Urinary bladder (tissue), 4 donors: ENCODE data around the gene ZNF595. TPM values are rescaled to one million over a fixed set of nuclear protein-coding genes. Genes with fewer than 3 reads are reported as not detected.
A peak's percentile ranks its signal among the peaks of the same experiment; 100 is the strongest.
"Not testable (repeated sequence)": the region's sequence is repeated elsewhere in the genome, so short reads cannot be mapped to it uniquely, and the experiment has no call there.

Experiments used
- DNase-seq: peaks from one replicate; pipeline ENCODE4 v3.0.0-alpha.2; 2015; ENCODE audit errors: extremely low spot score
- H3K27ac ChIP-seq: one replicate; pipeline ENCODE4 v1.5.1; 2013; ENCODE audit warnings: low read depth, mild to moderate bottlenecking, moderate library complexity
- H3K36me3 ChIP-seq: one replicate; pipeline ENCODE4 v1.6.1; 2013; ENCODE audit warnings: mild to moderate bottlenecking, moderate library complexity; ENCODE audit not compliant: insufficient read depth
- H3K4me1 ChIP-seq: one replicate; pipeline ENCODE4 v1.6.1; 2013; ENCODE audit warnings: mild to moderate bottlenecking, moderate library complexity; ENCODE audit not compliant: insufficient read depth
- H3K4me3 ChIP-seq: one replicate; pipeline ENCODE4 v1.5.1; 2013; ENCODE audit warnings: low read depth, low read length
- WGBS: extraction: QIAGEN DNeasy Blood & Tissue Kit; methylation state at CpG from one replicate; pipeline ENCODE4 v1.1.7; 2013; 5-methylcytosine and 5-hydroxymethylcytosine counted together
- polyA plus RNA-seq: library from polyadenylated mRNA; stranded (reverse); fragments of 200-250 nt; gene quantifications from one replicate; pipeline ENCODE4 v1.2.3, GENCODE V29; 2013
- total RNA-seq: library from RNA; depleted of rRNA; stranded (reverse); fragments of >200 nt; gene quantifications from one replicate; pipeline ENCODE4 v1.2.3, GENCODE V29; 2014
- donor health status: healthy with polysubstance abuse.
- donor health status: healthy.

ZNF595 gene
- total and polyA plus RNA-seq, 2 donors, result 5.8 to 41.9 TPM

DNA sequence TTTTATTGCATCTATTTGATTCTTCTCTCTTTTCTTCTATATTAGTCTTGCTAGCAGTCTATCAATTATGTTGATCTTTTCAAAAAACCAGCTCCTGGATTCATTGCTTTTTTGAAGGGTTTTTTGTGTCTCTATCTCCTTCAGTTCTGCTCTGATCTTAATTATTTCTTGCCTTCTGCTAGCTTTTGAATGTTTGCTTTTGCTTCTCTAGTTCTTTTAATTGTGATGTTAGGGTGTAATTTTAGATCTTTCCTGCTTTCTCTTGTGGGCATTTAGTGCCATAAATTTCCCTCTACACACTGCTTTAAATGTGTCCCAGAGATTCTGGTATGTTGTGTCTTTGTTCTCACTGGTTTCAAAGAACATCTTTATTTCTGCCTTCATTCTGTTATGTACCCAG lies 14.9 kb upstream of the ZNF595 start:
- DNase-seq, H3K4me1 ChIP-seq: not testable (repeated sequence)

DNA sequence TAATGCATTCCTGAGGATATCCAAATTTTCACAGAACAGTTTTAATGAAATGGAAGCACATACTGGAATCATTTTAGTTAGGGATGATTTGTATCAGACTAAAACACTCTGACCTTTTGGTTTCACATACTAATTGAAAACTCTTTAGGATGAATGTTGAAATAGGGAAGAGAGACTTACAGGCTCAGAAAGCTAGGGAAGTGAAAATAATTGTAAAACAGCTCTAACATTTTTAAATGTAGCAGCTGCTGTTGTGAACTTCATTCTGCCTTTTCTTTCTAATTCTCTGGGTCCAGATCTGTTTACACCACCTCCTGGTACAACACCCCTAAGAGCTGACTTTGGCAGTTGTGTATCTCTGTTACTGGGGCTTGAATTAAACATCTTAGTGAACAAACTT lies 9.7 kb upstream of the ZNF595 start:
- not testable (repeated sequence) for H3K36me3 ChIP-seq, H3K4me3 ChIP-seq, H3K4me1 ChIP-seq, DNase-seq, H3K27ac ChIP-seq

More for the DNA sequence above, 14.9 kb upstream of the ZNF595 start:
- H3K4me3 ChIP-seq, H3K27ac ChIP-seq, H3K36me3 ChIP-seq: not testable (repeated sequence)

DNA sequence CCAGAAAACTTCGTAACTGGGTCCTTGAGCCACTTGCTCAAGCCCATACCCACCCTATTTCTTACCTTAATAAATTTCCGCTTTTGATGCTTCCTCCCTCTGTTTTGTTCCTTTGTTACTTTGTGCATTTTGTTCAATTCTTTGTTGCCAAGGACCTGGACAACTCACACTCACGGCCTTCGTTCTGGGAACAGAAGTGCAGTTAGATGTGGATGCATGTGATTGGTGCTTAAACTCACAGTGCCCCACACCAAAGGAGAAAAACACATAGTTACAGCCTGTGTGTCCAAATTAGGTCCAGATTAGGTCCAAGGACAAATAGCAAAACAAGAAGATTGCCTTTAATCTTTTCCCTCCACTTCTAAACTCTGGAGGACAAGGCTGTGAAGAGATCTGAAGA lies 1.9 kb upstream of the ZNF595 start:
- not testable (repeated sequence) for H3K36me3 ChIP-seq, DNase-seq, H3K27ac ChIP-seq, H3K4me1 ChIP-seq, H3K4me3 ChIP-seq
- 78% methylated on average over 4 of the region's 4 CpGs for WGBS

DNA sequence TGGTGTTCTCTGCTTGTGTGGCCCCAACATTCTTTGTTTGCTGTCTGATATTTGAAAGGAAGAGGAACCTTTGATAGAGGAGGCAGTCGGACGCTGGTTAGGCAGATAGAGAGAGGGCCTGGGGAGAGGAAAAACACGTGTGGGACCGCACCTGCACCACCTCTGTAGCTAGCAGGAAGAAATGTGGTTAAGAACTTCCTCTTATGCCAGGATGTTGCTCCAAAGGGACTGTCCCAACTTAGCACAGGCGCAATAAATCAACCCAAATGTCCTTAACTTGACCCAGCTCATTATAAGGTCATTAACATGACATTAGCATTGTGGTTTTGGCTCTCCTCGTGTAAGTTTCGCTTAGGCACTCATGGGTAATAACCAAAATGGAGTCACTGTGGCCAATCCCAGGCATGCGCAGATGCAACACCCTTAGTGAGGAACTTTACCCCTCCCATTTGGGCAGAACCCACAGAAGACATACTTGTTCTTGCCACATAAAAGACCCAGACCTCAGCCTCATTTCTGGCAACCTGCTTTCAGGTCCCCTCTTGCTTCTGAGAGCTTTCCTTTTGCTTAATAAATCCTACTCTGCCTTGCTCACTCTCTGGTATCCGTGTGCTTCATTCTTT lies 1.4 kb upstream of the ZNF595 start:
- not testable (repeated sequence) for DNase-seq, H3K4me3 ChIP-seq, H3K27ac ChIP-seq, H3K36me3 ChIP-seq, H3K4me1 ChIP-seq
- 59% methylated on average over 5 of the region's 9 CpGs for WGBS

DNA sequence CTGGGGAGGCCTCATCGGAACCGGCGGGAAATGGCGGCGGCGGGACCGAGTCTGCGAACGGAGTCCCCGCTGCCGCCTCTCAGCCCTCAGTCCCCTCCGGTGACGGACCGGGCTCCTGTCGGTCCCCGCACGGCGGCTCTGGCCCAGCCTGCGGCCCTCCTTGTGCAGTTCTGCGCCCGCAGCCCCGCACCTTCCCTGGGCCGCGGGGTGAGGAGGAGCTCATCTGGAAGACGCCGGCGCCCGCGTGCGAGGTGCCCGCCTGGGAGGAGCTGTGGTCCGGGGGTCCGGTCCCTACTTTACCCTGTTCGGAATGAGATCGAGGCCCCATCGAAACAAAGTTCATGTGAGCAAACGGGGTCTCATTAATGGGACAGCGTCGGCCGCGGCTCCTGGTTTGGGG lies 400 bp downstream of the ZNF595 start:
- not testable (repeated sequence) for H3K27ac ChIP-seq, H3K4me1 ChIP-seq, H3K4me3 ChIP-seq, DNase-seq, H3K36me3 ChIP-seq
- 0% methylated on average over 1 of the region's 41 CpGs for WGBS

DNA sequence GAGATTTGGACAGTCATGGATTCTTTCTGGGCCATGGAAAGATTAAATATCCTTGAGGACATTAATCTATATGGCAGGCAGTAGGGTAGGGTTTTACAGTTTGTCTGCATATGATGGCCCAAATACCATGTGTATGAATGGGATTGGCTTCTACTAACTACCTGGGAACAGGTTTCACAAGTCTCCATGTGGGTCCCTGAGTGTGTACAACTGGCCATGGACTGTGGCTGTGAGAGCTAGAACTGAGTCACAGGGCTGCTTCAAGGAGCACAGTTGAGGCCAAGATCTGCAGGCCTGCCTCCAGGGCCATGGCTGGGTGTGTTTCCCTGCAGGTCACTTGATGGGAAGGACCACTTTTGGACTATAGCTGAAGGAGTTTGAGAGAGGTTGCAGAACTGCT lies 11.6 kb downstream of the ZNF595 start:
- not testable (repeated sequence) for H3K27ac ChIP-seq, H3K4me1 ChIP-seq, DNase-seq, H3K4me3 ChIP-seq, H3K36me3 ChIP-seq

DNA sequence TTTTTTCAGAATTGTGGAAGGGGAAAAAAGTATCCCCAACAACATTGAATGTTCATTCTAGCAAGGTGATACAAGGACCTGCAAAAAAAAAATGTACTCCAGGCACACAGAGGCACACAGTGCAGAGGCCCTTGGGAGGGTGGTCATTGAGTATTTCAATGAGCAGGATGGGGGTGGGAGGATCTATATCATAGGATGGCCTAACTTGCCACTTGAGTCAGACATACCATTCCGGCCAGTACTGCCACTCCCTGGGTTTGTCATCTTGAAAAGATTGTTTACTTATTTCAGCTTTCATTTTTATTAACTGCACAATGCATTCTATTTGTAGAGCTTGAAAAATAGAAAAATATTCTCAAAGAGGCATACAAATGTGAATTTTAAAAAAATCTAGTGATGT lies 18.7 kb downstream of the ZNF595 start:
- H3K27ac ChIP-seq, result no peak overlapping the region
- no peak overlapping the region for H3K4me3 ChIP-seq
- DNase-seq, result no peak
- no peaks in the 10 kb centered on the region for H3K4me1 ChIP-seq
- 95% methylated on average over 1 of the region's 1 CpG for WGBS
- H3K36me3 ChIP-seq, result peaks cover 6% of the 10 kb centered on the region

DNA sequence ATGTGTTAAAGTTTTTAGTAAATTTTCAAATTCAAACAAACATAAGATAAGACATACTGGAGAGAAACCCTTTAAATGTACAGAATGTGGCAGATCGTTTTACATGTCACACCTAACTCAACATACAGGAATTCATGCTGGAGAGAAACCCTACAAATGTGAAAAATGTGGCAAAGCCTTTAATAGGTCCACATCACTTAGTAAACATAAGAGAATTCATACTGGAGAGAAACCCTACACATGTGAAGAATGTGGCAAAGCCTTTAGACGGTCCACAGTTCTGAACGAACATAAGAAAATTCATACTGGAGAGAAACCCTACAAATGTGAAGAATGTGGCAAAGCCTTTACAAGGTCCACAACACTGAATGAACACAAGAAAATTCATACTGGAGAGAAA lies 32.8 kb downstream of the ZNF595 start:
- H3K36me3 ChIP-seq, result peaks cover 4% of the 10 kb centered on the region
- WGBS, result 97% methylated on average over 3 of the region's 3 CpGs
- no peaks in the 10 kb centered on the region for H3K4me1 ChIP-seq
- no peak overlapping the region for H3K4me3 ChIP-seq
- DNase-seq, result no peak
- H3K27ac ChIP-seq, result no peak overlapping the region

DNA sequence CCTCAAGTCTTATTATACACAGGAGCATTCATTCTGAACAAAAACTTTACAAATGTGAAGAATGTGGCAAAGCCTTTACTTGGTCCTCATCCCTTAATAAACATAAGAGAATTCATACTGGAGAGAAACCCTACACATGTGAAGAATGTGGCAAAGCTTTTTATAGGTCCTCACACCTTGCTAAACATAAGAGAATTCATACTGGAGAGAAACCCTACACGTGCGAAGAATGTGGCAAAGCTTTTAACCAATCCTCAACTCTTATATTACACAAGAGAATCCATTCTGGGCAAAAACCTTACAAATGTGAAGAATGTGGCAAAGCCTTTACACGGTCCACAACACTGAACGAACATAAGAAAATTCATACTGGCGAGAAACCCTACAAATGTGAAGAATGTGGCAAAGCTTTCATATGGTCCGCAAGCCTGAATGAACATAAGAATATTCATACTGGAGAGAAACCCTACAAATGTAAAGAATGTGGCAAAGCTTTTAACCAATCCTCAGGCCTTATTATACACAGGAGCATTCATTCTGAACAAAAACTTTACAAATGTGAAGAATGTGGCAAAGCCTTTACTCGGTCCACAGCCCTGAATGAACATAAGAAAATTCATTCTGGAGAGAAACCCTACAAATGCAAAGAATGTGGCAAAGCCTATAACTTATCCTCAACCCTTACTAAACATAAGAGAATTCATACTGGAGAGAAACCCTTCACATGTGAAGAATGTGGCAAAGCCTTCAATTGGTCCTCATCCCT lies 33.6 kb downstream of the ZNF595 start:
- H3K36me3 ChIP-seq, DNase-seq, H3K4me3 ChIP-seq, H3K4me1 ChIP-seq, H3K27ac ChIP-seq: not testable (repeated sequence)
- 98% methylated on average over 7 of the region's 7 CpGs for WGBS

DNA sequence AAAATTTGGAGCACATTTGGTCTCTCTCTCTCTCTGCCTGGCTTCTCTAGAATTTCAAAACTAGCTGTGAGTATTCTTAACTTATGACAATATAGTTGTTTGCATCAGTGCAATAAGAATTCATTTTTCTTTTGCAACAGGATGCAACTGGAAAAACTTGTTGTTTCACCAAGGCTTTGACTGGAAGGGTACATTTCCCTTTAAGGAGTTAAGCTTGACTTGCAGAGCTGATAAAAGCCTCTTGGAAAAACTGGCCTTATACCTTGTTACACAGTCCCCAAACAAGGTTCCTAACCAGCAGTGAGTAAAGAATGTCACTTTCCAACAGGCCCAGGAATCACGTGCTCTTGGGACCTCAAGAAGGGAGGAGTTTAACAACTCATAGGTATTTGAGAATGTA lies 45.3 kb downstream of the ZNF595 start:
- Histone ChIP-seq H3K4me3 (no peak overlapping the region), H3K27ac (no peak overlapping the region), H3K36me3 (no peaks in the 10 kb centered on the region), H3K4me1 (no peaks in the 10 kb centered on the region)
- WGBS, result 89% methylated on average over 1 of the region's 1 CpG
- DNase-seq, result no peak

DNA sequence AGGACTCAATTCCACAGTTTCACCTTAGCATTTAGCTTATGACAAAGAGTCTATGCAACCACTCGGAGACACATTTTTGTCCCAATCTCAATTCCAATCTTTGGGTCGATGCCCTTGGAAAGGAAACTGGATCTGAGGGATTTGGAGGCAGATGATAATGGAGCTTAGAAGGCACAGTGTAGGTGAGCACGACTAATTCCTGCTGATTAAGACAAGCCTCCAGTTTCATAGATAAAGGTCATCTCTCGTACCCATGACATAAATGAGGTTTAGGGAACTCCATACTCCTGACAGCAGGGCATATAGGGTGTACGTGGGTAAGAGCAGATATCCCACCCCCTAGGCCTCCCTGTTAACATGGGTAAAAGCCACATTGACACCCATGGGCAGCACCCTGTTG lies 46.7 kb downstream of the ZNF595 start:
- WGBS, result 87% methylated on average over 5 of the region's 5 CpGs
- H3K4me3 ChIP-seq, result no peak overlapping the region
- no peak overlapping the region for H3K27ac ChIP-seq
- no peaks in the 10 kb centered on the region for H3K36me3 ChIP-seq
- no peaks in the 10 kb centered on the region for H3K4me1 ChIP-seq
- DNase-seq, result no peak

DNA sequence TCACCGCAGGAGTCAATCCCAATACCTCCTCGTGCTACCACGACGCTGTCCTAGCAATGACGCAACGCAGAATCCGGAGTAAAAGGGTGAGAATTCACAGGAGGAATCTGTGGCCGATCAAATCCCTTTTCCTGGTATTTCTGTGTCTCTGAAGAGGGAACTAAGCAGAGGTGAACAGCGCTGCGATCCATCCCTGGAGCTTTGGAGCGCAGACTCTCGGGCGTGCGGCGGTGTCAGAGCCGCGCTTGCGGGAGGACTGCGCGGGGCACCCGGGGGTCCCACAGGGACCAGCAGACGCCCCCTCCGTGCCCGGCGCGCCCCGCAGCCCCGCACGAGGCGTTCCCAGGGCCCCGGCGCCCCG lies 53.9 kb downstream of the ZNF595 start:
- WGBS, result 11% methylated on average over 33 of the region's 33 CpGs
- DNase-seq, result no peak

DNA sequence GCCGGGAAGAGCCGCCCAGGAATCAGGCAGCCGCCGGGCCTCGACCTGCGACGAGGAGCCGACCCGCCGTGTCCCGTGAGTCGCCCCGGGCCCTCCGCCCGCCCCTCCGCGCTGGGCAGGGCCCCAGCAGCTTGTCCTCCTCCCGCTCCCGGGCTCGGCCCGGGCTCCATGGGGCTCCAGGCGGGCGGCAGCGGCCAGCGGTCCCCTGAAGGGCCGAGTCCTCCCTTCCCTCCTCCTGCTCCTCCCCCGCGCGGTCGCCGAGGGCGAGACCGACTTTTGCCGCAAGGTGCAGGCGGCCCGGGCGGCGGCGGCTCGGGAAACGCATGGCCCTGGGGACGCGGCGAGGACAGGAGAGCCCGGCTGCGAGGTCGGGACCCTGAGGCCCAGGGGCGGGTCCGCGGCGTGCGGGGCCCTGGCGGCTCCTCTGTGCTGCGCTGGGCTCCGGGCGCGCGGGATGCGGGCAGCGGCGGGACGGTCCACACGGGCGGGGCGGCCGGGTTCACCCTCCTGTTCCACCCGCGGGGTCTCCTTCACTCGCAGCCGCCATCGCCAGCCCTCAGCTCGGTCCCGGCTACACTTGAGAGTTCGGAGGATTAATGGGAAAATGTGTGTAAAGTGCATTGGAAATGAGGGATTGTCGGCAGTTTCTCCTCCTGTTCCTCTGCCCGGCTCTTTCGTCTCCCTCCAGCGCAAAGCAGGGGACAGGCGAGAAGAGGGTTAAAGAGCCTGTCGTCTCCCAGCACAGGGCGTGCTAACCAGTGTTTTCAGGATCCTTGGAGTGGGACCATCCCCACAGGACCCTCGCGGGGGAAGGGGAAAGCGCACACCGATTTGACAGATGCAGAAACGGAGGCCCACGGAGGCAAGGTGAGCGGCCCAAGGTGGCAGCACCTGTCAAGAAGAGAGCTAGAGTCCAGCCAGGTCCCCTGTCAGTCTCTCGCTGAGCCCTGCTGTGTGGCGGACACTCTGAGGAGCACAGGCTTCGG lies 54.6 kb downstream of the ZNF595 start:
- no peaks in the 10 kb centered on the region for H3K36me3 ChIP-seq
- H3K27ac ChIP-seq, result no peak overlapping the region
- peak overlapping the region; percentile 25 for H3K4me3 ChIP-seq
- 7% methylated on average over 91 of the region's 91 CpGs for WGBS
- no peak for DNase-seq
- no peaks in the 10 kb centered on the region for H3K4me1 ChIP-seq

More for the DNA sequence above, 53.9 kb downstream of the ZNF595 start:
- Histone ChIP-seq H3K4me3 (peak overlapping the region; percentile 25), H3K4me1 (no peaks in the 10 kb centered on the region), H3K36me3 (no peaks in the 10 kb centered on the region), H3K27ac (no peak overlapping the region)

DNA sequence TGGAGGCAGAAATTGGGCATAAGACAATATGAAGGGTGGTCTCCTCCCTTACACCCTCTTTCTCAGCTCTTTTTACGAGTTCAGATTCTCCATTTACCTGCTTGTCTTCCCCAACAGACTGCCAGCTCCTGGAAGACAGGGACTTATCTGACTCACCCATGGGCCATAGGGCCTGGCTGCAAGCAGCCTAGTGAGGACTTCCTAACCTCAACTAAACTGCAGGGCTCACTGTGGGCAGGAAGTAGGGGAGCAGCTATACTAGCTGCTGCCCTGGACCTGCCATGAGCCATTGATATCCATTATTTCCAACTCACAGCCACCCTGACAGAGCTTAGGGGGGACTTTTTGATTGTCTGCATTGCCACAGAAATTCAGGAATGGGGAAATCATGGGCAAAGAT lies 59.6 kb downstream of the ZNF595 start:
- Histone ChIP-seq H3K36me3 (no peaks in the 10 kb centered on the region), H3K27ac (no peak overlapping the region), H3K4me1 (no peaks in the 10 kb centered on the region), H3K4me3 (no peak overlapping the region)
- WGBS, result 67% methylated on average over 1 of the region's 1 CpG
- no peak for DNase-seq
